ENCODE data around the gene SOS1.

The SOS1 gene

DNA sequence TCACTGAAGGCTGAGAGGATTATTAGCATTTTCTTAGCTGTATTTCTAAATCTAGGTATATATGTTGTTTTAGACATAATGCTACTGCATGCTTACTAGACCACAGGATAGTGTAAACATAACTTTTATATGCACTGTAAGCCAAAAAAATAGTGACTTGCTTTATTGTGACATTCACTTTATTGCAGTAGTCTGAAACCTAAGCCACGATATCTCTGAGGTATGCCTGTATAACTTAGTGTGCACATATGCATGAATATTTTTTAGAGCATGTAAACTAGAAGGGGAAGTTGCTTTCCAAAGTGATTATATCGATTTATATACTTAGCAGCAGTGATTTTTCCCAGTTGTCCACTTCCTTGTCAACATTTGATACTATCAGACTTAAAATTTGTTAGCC is 81.8 kb downstream of the SOS1 start:
- Histone ChIP-seq H3K4me2 (no peak overlapping the region), H3K9ac (no peak overlapping the region), H3K4me1 (ENCODE audit: low read depth, poor library complexity, severe bottlenecking) (no peaks in the 10 kb centered on the region), H3K36me3 (ENCODE audit: insufficient read depth) (no peaks in the 10 kb centered on the region), H3K4me3 (IDR thresholded peaks at IDR 0.05; ENCODE audit: insufficient read depth, low read depth, low read length) (no peak overlapping the region), H2AFZ (ENCODE audit: low read depth) (no peak overlapping the region), H3K27me3 (ENCODE audit: insufficient read depth, low read depth) (no peaks in the 10 kb centered on the region), H4K20me1 (ENCODE audit: insufficient read depth) (no peaks in the 10 kb centered on the region), H3K27ac (no peak overlapping the region), H3K79me2 (ENCODE audit: insufficient read depth, low read depth) (no peaks in the 10 kb centered on the region)
- TF ChIP-seq, protein P1, sequence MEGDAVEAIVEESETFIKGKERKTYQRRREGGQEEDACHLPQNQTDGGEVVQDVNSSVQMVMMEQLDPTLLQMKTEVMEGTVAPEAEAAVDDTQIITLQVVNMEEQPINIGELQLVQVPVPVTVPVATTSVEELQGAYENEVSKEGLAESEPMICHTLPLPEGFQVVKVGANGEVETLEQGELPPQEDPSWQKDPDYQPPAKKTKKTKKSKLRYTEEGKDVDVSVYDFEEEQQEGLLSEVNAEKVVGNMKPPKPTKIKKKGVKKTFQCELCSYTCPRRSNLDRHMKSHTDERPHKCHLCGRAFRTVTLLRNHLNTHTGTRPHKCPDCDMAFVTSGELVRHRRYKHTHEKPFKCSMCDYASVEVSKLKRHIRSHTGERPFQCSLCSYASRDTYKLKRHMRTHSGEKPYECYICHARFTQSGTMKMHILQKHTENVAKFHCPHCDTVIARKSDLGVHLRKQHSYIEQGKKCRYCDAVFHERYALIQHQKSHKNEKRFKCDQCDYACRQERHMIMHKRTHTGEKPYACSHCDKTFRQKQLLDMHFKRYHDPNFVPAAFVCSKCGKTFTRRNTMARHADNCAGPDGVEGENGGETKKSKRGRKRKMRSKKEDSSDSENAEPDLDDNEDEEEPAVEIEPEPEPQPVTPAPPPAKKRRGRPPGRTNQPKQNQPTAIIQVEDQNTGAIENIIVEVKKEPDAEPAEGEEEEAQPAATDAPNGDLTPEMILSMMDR (conservative IDR thresholded peaks at IDR 0.05; ENCODE audit: low read depth, low read length), result no peak

DNA sequence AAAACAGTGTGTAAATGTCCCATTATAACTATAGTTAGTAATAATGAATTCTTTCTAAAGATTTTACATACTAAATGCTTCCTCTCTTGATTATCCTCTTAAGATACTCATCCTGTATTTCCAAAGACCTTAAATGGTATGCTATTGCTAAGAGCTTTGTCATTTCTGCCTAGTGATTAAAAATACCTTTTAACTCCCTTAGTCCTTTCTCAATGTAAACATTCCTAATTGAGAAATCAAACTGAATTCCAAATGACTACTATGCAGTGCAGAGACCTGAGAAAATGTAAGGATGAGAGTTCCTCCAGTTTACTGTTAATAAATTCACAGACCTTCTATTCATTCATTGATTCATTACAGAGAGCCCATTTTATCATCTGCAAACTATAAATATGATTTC is 86.9 kb downstream of the SOS1 start:
- H3K4me2 ChIP-seq, result no peak overlapping the region
- H3K36me3 ChIP-seq (ENCODE audit: insufficient read depth), result no peaks in the 10 kb centered on the region

DNA sequence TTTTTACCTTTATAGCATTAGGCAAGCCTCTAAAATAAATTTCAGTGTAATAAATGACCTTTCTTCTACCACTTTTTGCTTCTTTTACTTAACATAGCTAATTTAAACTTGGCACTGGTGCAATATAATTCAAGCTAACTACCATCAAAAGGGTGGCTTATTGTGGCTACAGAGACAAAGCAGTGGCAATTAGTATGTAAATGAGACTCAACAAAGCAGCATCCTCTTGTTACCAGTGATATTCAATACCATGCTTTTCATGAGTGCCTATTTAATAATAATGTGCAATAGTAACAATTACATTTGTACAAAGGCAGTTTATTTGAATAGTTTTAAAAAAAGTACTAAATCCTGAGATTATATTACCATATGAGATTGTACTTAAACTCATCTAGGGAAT is 93.4 kb downstream of the SOS1 start:
- no peaks in the 10 kb centered on the region for H3K27me3 ChIP-seq (ENCODE audit: insufficient read depth, low read depth)
- H2AFZ ChIP-seq (ENCODE audit: low read depth), result no peak overlapping the region
- no peak overlapping the region for H3K27ac ChIP-seq
- no peaks in the 10 kb centered on the region for H3K36me3 ChIP-seq (ENCODE audit: insufficient read depth)
- H4K20me1 ChIP-seq (ENCODE audit: insufficient read depth), result no peaks in the 10 kb centered on the region
- no peak overlapping the region for H3K4me2 ChIP-seq
- no peak overlapping the region for H3K9ac ChIP-seq
- H3K4me1 ChIP-seq (ENCODE audit: low read depth, poor library complexity, severe bottlenecking), result peaks cover under 1% of the 10 kb centered on the region
- TF ChIP-seq, protein P1 (conservative IDR thresholded peaks at IDR 0.05; ENCODE audit: low read depth, low read length), result no peak
- no peaks in the 10 kb centered on the region for H3K79me2 ChIP-seq (ENCODE audit: insufficient read depth, low read depth)
- H3K4me3 ChIP-seq (IDR thresholded peaks at IDR 0.05; ENCODE audit: insufficient read depth, low read depth, low read length), result no peak overlapping the region

More for the DNA sequence above, 86.9 kb downstream of the SOS1 start:
- TF ChIP-seq, protein P1 (conservative IDR thresholded peaks at IDR 0.05; ENCODE audit: low read depth, low read length), result no peak
- no peak overlapping the region for H3K4me3 ChIP-seq (IDR thresholded peaks at IDR 0.05; ENCODE audit: insufficient read depth, low read depth, low read length)
- no peaks in the 10 kb centered on the region for H4K20me1 ChIP-seq (ENCODE audit: insufficient read depth)
- H3K27ac ChIP-seq, result no peak overlapping the region
- H3K4me1 ChIP-seq (ENCODE audit: low read depth, poor library complexity, severe bottlenecking), result peaks cover 3% of the 10 kb centered on the region
- H3K27me3 ChIP-seq (ENCODE audit: insufficient read depth, low read depth), result no peaks in the 10 kb centered on the region
- no peaks in the 10 kb centered on the region for H3K79me2 ChIP-seq (ENCODE audit: insufficient read depth, low read depth)
- H3K9ac ChIP-seq, result no peak overlapping the region
- no peak overlapping the region for H2AFZ ChIP-seq (ENCODE audit: low read depth)

DNA sequence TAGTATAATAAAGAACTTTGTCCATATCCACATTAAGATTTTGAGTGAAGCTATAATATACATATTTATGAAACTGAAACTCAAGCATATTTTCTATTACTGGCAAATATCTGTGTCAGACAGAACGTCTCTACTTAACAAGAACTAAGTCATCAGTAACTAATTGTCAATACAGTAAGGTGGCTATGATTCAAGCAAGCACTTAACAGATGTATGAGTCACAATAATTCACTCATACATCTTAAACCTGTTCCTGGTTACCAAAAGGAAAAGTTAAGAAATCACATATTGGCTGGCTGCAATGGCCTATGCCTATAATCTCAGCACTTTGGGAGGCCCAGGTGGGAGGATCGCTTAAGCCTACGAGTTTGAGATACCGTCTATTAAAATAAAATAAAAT is 96.0 kb downstream of the SOS1 start:
- TF ChIP-seq, protein P1 (conservative IDR thresholded peaks at IDR 0.05; ENCODE audit: low read depth, low read length), result no peak
- no peak overlapping the region for H3K4me3 ChIP-seq (IDR thresholded peaks at IDR 0.05; ENCODE audit: insufficient read depth, low read depth, low read length)
- H3K9ac ChIP-seq, result no peak overlapping the region
- H3K36me3 ChIP-seq (ENCODE audit: insufficient read depth), result no peaks in the 10 kb centered on the region
- no peak overlapping the region for H2AFZ ChIP-seq (ENCODE audit: low read depth)
- no peak overlapping the region for H3K4me2 ChIP-seq
- no peaks in the 10 kb centered on the region for H3K4me1 ChIP-seq (ENCODE audit: low read depth, poor library complexity, severe bottlenecking)
- no peaks in the 10 kb centered on the region for H3K27me3 ChIP-seq (ENCODE audit: insufficient read depth, low read depth)
- H3K27ac ChIP-seq, result no peak overlapping the region
- H4K20me1 ChIP-seq (ENCODE audit: insufficient read depth), result no peaks in the 10 kb centered on the region
- H3K79me2 ChIP-seq (ENCODE audit: insufficient read depth, low read depth), result no peaks in the 10 kb centered on the region

Measured in KMS-11 (cell line).